A549 (cell line): ENCODE measurements around the gene OR6C2.
"Not testable (repeated sequence)": the region's sequence is repeated elsewhere in the genome, so short reads cannot be mapped to it uniquely, and the experiment has no call there.

Experiments used
- CTCF ChIP-seq: fragments of >200 bp; sonication (Bioruptor Twin); formaldehyde crosslinking; IDR thresholded peaks from 3 replicates; pipeline ENCODE4 v1.5.1; 2016
- EP300 ChIP-seq, 2 experiments: fragments of >200 bp; sonication (Bioruptor Twin); formaldehyde crosslinking; IDR thresholded peaks; 2 replicates in 1 of 2; 3 replicates in 1 of 2; pipeline ENCODE4 v1.6.1; 2016 to 2017
- NR3C1 ChIP-seq: fragments of >200 bp; sonication (Bioruptor Twin); formaldehyde crosslinking; IDR thresholded peaks from 3 replicates; pipeline ENCODE4 v1.6.1; 2017

GRCh38 chr12:55414396-55414823 is 29.5 kb upstream of the OR6C2 start:
- not testable (repeated sequence) for TF ChIP-seq NR3C1; CTCF; EP300 (IDR thresholded peaks at IDR 0.05)
